ENCODE results near the gene PLP1. TPM values are rescaled to one million over a fixed set of nuclear protein-coding genes. Genes with fewer than 3 reads are reported as not detected.

Gene PLP1
- total RNA-seq, 1 experiment from 2014 or later, result 88.3 TPM

- Histone ChIP-seq H2BK120ac (ENCODE audit: low read depth, low read length, poor library complexity, severe bottlenecking) (no peak overlapping the region), H4K5ac (ENCODE audit: insufficient read length, low read depth, low read length) (no peak overlapping the region), H3K4me2 (ENCODE audit: insufficient read depth, insufficient read length, low read length) (no peak overlapping the region), H3K27ac (ENCODE audit: insufficient read length, low read depth, low read length) (no peak overlapping the region), H3K23ac (ENCODE audit: insufficient read length, low read depth, low read length) (no peak overlapping the region), H3T11ph (ENCODE audit: low read length) (no peak overlapping the region), H3K79me2 (ENCODE audit: insufficient read depth, low read length) (no peaks in the 10 kb centered on the region), H3K4me1 (ENCODE audit: insufficient read depth, low read length) (no peaks in the 10 kb centered on the region), H3K4ac (ENCODE audit: low read depth, low read length) (no peak overlapping the region), H3K9ac (ENCODE audit: extremely low read depth, insufficient read length, low read length) (no peak overlapping the region), H3K14ac (ENCODE audit: insufficient read depth, low read length) (no peak overlapping the region), H4K8ac (replicated peaks; ENCODE audit: insufficient read length, low read depth, low read length) (no peak overlapping the region), H3K23me2 (ENCODE audit: insufficient read length, low read depth, low read length, poor library complexity, severe bottlenecking) (no peaks in the 10 kb centered on the region), H3K56ac (ENCODE audit: insufficient read length, low read depth, low read length) (no peak overlapping the region), H2BK12ac (ENCODE audit: insufficient read length, low read depth, low read length) (no peak overlapping the region), H4K20me1 (ENCODE audit: control insufficient read depth, insufficient read depth, insufficient read length) (no peaks in the 10 kb centered on the region), H2AK5ac (ENCODE audit: insufficient read length, low read length) (no peak overlapping the region), H3K18ac (ENCODE audit: insufficient read length, low read depth, low read length) (no peak overlapping the region), H2BK5ac (ENCODE audit: insufficient read length, low read length) (no peak overlapping the region), H2AFZ (ENCODE audit: low read length) (no peak overlapping the region), H2BK20ac (ENCODE audit: low read depth, low read length, poor library complexity, severe bottlenecking) (no peak overlapping the region), H3K79me1 (ENCODE audit: insufficient read depth, low read depth, low read length, poor library complexity, severe bottlenecking) (no peaks in the 10 kb centered on the region), H3K27me3 (ENCODE audit: insufficient read depth, low read length) (no peaks in the 10 kb centered on the region), H4K91ac (ENCODE audit: insufficient read length, low read depth, low read length) (no peak overlapping the region), H3K9me3 (ENCODE audit: control insufficient read depth, low read depth, low read length) (no peaks in the 10 kb centered on the region), H2BK15ac (ENCODE audit: low read depth, low read length) (no peak overlapping the region)
- no peak for DNase-seq
- no CpG with 5 or more reads among the region's 1 CpG for WGBS (ENCODE audit: extremely low coverage, insufficient read length, low lambda C conversion rate)
- Mint-ChIP-seq H3K4me1 (peaks cover 0 to 1% of the 10 kb centered on the region in 2 experiments; a peak in 1 of 4 replicates), H3K27me3 (ENCODE audit: low read depth) (no peaks in the 10 kb centered on the region), H3K27ac (no peak overlapping the region), H3K4me3 (no peak overlapping the region), H3K9me3 (peaks cover 0 to 16% of the 10 kb centered on the region in 2 experiments; a peak in 1 of 5 replicates), H3K36me3 (ENCODE audit: insufficient read depth in 1 of 3, low read depth in 3 of 3) (peaks cover 50 to 92% (median 65%) of the 10 kb centered on the region in 3 experiments)
- TF ChIP-seq, protein P1, sequence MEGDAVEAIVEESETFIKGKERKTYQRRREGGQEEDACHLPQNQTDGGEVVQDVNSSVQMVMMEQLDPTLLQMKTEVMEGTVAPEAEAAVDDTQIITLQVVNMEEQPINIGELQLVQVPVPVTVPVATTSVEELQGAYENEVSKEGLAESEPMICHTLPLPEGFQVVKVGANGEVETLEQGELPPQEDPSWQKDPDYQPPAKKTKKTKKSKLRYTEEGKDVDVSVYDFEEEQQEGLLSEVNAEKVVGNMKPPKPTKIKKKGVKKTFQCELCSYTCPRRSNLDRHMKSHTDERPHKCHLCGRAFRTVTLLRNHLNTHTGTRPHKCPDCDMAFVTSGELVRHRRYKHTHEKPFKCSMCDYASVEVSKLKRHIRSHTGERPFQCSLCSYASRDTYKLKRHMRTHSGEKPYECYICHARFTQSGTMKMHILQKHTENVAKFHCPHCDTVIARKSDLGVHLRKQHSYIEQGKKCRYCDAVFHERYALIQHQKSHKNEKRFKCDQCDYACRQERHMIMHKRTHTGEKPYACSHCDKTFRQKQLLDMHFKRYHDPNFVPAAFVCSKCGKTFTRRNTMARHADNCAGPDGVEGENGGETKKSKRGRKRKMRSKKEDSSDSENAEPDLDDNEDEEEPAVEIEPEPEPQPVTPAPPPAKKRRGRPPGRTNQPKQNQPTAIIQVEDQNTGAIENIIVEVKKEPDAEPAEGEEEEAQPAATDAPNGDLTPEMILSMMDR (conservative IDR thresholded peaks at IDR 0.05), result no peak
Measured at GRCh38 chrX:103781706-103782105, 5.1 kb downstream of the PLP1 start.

All from H9 (cell line).